WI38 (cell line): ENCODE measurements around the gene STK39.

Experiments used
- H3K4me3 ChIP-seq: 2 replicates; pipeline ENCODE4 v1.5.1; 2011; ENCODE audit warnings: low read depth, mild to moderate bottlenecking, control low read depth, low read length
- TF ChIP-seq, protein P1 (sequence below): IDR thresholded peaks from 2 replicates; pipeline ENCODE4 v1.5.1; 2012; ENCODE audit warnings: low read depth, mild to moderate bottlenecking, control low read depth, low read length

Gene STK39

DNA sequence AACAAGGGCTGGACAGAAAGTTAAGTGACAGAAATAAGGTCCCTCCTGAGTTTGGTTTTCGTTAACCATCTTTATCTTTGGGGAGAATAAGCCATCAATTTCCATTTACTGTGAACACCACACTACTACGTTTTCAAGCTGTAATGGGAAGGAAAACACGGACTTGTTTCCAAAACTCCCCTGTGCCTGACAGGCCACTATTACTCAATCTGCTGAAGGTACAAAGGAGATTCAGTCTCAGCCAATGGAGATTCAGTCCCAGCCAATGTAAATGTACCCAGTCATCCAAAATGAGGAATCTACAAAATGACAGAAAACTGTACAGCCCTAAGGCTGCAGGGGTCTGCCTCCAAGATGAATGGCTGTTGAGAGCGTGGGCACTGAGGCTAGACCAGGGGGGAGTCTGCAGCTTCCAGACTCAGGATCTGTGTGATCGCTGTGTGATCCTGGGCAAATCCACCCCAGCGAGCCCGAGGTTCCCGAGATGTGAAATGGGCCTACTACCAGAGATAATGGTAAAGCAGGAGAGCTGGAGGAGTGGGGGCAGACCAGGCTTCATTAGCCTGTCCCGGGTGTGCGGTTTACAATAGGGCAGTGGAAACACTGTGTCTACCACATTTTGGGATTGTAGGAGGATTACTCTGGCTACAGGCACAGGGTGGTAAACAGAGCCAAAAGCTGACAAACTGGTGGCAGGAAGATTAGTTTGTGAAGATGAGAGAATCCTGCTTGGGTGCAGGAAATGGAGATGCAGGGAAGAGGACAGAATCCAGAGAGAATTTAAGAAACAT lies 284.8 kb downstream of the STK39 start:
- TF ChIP-seq, protein P1, sequence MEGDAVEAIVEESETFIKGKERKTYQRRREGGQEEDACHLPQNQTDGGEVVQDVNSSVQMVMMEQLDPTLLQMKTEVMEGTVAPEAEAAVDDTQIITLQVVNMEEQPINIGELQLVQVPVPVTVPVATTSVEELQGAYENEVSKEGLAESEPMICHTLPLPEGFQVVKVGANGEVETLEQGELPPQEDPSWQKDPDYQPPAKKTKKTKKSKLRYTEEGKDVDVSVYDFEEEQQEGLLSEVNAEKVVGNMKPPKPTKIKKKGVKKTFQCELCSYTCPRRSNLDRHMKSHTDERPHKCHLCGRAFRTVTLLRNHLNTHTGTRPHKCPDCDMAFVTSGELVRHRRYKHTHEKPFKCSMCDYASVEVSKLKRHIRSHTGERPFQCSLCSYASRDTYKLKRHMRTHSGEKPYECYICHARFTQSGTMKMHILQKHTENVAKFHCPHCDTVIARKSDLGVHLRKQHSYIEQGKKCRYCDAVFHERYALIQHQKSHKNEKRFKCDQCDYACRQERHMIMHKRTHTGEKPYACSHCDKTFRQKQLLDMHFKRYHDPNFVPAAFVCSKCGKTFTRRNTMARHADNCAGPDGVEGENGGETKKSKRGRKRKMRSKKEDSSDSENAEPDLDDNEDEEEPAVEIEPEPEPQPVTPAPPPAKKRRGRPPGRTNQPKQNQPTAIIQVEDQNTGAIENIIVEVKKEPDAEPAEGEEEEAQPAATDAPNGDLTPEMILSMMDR: no peak
- H3K4me3 ChIP-seq: no peak overlapping the region

DNA sequence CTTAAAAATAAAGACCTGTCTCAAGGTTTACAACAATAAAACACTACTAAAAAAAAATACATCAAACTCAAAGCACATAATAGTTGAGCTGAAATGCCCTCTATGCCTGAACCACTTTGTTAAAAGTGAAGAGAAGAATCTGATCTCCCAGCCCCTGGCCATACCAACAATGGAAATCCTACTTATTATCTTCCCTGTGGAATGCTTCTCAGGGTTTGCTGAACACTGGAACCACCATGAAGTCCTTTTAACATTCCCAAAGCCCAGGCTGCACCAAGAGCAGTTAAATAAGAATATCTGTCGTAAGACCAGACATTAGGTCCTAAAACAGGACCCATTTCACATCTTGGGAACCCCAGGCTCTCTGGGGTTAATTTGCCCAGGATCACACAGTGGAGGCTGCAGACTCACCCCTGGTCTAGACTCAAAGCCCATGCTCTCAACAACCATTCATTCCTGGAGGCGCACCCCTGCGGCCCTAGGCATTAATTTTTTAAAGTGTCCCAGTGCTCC lies 285.8 kb downstream of the STK39 start:
- H3K4me3 ChIP-seq: no peak overlapping the region
- TF ChIP-seq, protein P1: no peak

DNA sequence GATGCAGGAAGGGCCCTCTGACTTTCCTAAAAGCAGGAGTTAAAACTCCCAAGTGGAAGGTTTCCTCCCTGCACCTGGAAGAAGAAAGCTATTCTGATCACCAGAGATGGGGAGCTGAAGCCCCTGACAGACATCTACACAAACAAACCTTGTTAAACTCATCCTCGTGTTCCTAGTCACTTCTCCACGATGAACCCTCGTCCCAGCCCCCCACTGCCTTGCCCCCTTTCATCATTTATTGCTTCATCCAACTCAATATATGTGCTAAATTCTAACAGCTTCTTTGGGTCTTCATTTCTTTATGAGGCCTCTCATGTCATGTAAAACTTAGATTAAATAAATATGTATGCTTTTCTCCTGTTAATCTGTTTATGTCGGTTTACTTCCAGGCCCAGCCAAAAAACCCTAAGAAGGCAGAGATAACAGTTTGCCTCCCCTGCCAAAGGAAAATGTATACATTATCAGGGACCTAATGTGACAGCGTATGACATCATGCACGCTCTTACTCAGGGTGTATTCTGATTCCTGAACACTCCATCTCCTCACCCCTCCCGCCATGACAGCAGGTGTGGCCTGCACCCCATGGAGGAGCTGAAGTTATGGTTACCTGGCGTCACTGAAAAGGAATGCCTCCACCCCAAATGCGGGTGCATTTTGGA lies 287.2 kb downstream of the STK39 start:
- TF ChIP-seq, protein P1: no peak

DNA sequence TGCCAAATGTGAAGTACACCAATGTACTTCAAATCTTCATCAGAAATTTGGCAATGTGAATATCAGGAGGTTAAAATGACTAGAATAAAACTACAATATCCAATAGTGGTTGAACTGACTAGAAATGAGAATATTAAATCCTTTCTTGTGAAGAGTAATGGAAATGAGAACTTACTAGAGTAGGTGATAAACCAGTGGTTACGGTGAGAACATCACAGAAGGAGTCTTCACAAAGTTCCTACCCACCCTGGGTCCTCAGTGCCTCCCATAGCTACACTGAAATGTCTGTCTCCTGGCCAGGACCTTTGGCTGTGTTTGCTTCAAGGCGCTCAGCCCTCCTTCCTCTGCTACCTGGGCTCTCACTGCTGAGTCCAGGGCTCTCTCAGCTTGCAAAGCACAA lies 289.7 kb downstream of the STK39 start:
- TF ChIP-seq, protein P1: no peak
- H3K4me3 ChIP-seq: no peak overlapping the region

More for the DNA sequence above, 287.2 kb downstream of the STK39 start:
- no peak overlapping the region for H3K4me3 ChIP-seq

DNA sequence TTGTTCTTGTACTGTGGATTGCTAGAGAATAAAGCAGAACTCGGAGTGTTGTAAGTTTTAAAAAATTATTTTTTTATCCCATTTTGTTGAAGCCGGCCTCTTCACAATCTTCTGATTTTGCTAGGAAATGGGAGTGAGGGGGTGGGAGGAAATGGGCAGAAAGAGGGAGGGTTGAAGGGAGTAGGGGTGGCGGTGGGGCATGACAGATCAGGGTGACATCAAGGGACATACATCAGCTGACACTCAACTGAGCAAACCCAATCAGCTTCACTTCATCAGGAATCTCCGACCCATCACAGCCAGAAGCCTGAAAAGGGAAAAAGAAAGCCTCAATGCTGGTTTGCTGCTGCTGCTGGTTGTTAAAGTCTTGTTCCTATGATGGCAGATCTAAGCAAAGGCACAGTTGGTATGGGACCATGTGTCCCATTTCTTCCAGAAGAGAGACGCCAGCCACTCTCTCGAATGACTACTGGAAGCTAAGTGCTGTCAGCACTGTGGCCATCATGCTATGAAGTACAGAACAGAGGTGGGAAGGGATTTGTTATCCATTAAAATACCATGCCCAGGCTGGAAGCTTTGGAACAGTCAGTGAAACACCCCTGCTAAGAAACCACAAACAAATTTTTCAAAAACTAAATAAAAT lies 292.0 kb downstream of the STK39 start:
- TF ChIP-seq, protein P1: no peak
- no peak overlapping the region for H3K4me3 ChIP-seq

DNA sequence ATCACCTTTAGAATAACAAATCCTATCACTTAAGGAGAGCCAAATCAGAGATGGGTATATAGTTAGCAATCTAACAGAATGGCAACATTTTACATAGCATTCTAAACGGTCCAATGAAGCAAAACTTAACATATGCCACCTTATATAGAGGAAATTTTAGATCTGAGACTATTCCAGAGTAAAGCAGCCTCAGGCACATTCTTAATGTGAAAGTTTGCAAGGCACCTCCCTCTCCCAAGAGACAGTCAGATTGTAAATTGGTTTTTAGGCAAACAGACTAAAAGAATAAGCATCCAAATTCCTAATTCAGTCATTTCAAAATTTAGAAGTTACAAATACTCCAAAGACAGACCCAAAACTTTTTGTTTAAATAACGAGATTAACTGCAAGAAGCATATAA lies 292.9 kb downstream of the STK39 start:
- TF ChIP-seq, protein P1: no peak
- no peak overlapping the region for H3K4me3 ChIP-seq
